HG02571 (cell line): ENCODE measurements around the gene KCTD6.
A peak's percentile ranks its signal among the peaks of the same experiment; 100 is the strongest.

Experiments used
- ATAC-seq: cut with Tn5 transposase; IDR thresholded peaks from one replicate; pipeline ENCODE4 v1.9.1; 2021; ENCODE audit warnings: mild to moderate bottlenecking, moderate library complexity; ENCODE audit not compliant: unreplicated experiment

Gene KCTD6

GRCh38 chr3:58491506-58492402, at the start of gene KCTD6:
KCTD6 (plus strand) TSS chr3:58492096; CDS start chr3:58498756, 6,660 bp downstream.
- ATAC-seq = peak; percentile 89

GRCh38 chr3:58452176-58452575, 39.7 kb upstream of the KCTD6 start:
- ATAC-seq = no peak

GRCh38 chr3:58459160-58459559, 32.7 kb upstream of the KCTD6 start:
- no peak for ATAC-seq

- no peak for ATAC-seq
Measured at GRCh38 chr3:58462829-58463180, 29.1 kb upstream of the KCTD6 start.

- peak; percentile 84 for ATAC-seq
Measured at GRCh38 chr3:58463181-58463941, 28.5 kb upstream of the KCTD6 start.

GRCh38 chr3:58463942-58464271, 28.0 kb upstream of the KCTD6 start:
- no peak for ATAC-seq

GRCh38 chr3:58464866-58465265, 27.0 kb upstream of the KCTD6 start:
- no peak for ATAC-seq

- ATAC-seq = no peak
Measured at GRCh38 chr3:58466899-58467563, 24.9 kb upstream of the KCTD6 start.

- no peak for ATAC-seq
Measured at GRCh38 chr3:58469096-58469495, 22.8 kb upstream of the KCTD6 start.

- no peak for ATAC-seq
Measured at GRCh38 chr3:58470363-58471024, 21.4 kb upstream of the KCTD6 start.

GRCh38 chr3:58471025-58471887, 20.6 kb upstream of the KCTD6 start:
- ATAC-seq = no peak

GRCh38 chr3:58473275-58473674, 18.6 kb upstream of the KCTD6 start:
- ATAC-seq = no peak

GRCh38 chr3:58474348-58474911, 17.5 kb upstream of the KCTD6 start:
- ATAC-seq = no peak

GRCh38 chr3:58474967-58475578, 16.8 kb upstream of the KCTD6 start:
- ATAC-seq = no peak

- ATAC-seq = no peak
Measured at GRCh38 chr3:58478781-58479180, 13.1 kb upstream of the KCTD6 start.

GRCh38 chr3:58480309-58480708, 11.6 kb upstream of the KCTD6 start:
- ATAC-seq = no peak

- no peak for ATAC-seq
Measured at GRCh38 chr3:58482917-58483636, 8.8 kb upstream of the KCTD6 start.

GRCh38 chr3:58484045-58484721, 7.7 kb upstream of the KCTD6 start:
- ATAC-seq = no peak
